Measurements from ENCODE around the gene LARP1B.

GRCh38 chr4:128234836-128235235, 173.7 kb downstream of the LARP1B start:
- no peak for TF ChIP-seq CTCF (IDR thresholded peaks at IDR 0.05)
- TF ChIP-seq ZFX (IDR thresholded peaks at IDR 0.05; ENCODE audit: borderline replicate concordance) = no peak

Data from 22Rv1 (cell line).